ENCODE data around the gene PAX7. TPM values are rescaled to one million over a fixed set of nuclear protein-coding genes. Genes with fewer than 3 reads are reported as not detected.

PAX7 gene
- total RNA-seq, 1 donor from 2014 or later, result not detected

DNA sequence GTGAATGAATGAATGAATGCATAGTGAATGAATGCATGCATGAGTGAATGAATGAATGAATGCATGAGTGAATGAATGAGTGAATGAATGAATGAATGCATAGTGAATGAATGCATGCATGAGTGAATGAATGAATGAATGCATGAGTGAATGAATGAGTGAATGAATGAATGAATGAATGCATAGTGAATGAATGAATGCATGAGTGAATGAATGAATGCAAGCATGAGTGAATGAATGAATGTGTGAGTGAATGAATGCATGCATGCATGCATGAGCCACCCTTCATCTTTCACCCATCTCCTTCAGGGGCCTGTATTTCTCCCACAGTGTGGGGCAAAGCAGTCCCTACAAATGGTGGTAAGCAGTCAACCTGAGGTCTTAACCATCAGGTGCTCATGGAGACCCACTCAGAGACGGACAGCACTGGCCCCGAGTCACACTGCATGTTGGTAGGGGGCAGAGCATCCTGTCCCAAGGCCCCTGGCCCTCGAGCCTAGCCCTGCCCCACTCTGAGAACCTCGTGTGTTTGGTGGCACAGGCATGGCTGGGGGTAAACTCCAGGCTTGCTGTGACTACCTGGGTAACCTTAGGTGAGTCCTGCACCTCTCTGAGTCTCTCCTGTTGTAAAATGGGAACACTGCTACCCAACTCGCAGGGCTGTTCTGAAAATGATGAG lies 28.0 kb upstream of the PAX7 start:
- no peaks in the 10 kb centered on the region for H3K36me3 Mint-ChIP-seq (ENCODE audit: low read depth)
- no peak for ATAC-seq (ENCODE audit: low read depth)
- H3K27ac Mint-ChIP-seq, result no peak overlapping the region
- H3K4me1 Mint-ChIP-seq, result no peaks in the 10 kb centered on the region
- intact Hi-C loops (cut with micrococcal nuclease), result no loop called here
- DNase-seq, result no peak
- POLR2A ChIA-PET, result no interaction called here
- no peaks in the 10 kb centered on the region for H3K9me3 Mint-ChIP-seq
- CTCF ChIA-PET, result no interaction called here
- peaks cover 18% of the 10 kb centered on the region for H3K27me3 Mint-ChIP-seq
- TF ChIP-seq CTCF (IDR thresholded peaks at IDR 0.05), result no peak
- H3K4me3 Mint-ChIP-seq, result no peak overlapping the region

DNA sequence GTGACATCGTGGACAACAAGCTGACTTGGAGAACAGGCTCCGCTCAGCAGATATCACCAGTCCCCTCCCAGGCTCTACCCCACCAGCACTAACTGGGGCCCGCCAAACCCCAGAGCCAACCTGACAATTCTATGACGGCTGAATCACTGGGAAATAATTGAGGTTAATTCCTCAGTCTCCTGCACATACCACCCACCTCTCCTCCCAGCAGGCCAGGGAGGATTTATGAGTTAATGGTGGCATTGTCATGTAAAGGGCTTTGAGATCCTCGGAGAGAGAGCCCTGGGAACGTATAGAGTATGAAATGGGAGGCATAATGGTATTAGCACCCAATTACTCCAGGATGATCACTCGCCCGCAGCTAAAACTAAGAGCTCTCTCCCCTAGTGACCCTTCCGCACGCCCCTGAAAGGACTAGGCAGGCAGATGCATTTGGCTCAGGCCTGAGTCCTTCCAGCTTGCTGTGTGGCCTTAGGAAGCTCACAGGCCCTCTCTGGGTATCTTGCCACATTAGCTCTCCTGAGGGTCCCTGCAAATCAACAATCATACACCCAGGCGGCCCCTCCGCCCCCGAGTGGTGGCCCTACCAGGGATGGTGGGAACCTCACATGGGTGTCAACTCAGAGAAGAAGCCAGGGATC lies 27.3 kb upstream of the PAX7 start:
- Mint-ChIP-seq H3K27me3 (peaks cover 16% of the 10 kb centered on the region), H3K36me3 (ENCODE audit: low read depth) (no peaks in the 10 kb centered on the region), H3K4me3 (no peak overlapping the region), H3K27ac (no peak overlapping the region), H3K9me3 (no peaks in the 10 kb centered on the region), H3K4me1 (no peaks in the 10 kb centered on the region)
- intact Hi-C loops (cut with micrococcal nuclease), result no loop called here
- ATAC-seq (ENCODE audit: low read depth), result no peak
- TF ChIP-seq CTCF (IDR thresholded peaks at IDR 0.05), result no peak
- no peak for DNase-seq
- ChIA-PET POLR2A (no interaction called here), CTCF (no interaction called here)

DNA sequence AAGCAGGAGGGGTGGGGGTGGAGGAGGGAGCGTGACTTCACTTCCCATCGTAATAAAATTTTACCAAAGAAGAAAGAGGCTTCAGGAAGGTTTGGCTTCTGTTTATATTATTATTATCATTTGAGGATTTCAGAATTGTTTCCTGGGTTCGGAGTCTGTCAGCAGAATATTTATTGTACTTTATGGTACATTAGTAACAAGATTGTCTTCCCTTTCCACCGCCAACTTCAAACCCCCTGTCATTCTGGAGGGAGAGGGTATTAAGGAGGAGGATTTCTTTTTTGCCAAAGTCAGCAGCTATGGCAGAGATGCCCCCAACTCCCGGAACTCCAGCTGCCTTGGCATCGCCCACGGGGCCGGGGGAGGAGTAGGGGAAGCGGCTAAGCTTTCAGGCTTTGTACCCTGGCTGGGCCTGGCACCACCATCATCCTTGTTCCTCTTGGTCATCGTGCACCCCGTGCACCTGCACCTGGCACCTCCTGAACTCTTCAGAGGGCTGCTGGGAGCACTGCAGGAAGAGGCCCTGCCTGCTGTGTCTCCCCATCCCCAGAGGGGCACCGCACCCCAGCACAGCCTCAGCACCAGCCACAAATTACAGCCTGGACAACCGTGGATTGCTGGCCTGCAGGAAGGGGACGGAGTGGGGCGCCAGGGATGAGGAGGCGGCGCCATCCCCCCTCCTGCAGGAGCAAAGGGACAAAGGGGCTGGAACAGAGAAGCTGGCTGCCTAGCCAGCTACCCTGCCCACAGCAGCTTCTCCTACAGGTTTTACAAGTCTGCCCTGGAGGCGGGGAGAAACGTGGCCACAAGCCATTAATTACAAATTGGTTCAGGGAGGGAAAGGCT lies 24.0 kb upstream of the PAX7 start:
- TF ChIP-seq CTCF (IDR thresholded peaks at IDR 0.05), result no peak
- H3K9me3 Mint-ChIP-seq, result no peaks in the 10 kb centered on the region
- ATAC-seq (ENCODE audit: low read depth), result no peak
- POLR2A ChIA-PET, result no interaction called here
- H3K27me3 Mint-ChIP-seq, result peaks cover 5% of the 10 kb centered on the region
- no peak overlapping the region for H3K4me3 Mint-ChIP-seq
- no peak overlapping the region for H3K27ac Mint-ChIP-seq
- no peaks in the 10 kb centered on the region for H3K36me3 Mint-ChIP-seq (ENCODE audit: low read depth)
- intact Hi-C loops (cut with micrococcal nuclease), result no loop called here
- CTCF ChIA-PET, result no interaction called here
- H3K4me1 Mint-ChIP-seq, result no peaks in the 10 kb centered on the region
- DNase-seq, result no peak

GRCh38 chr1:18607289-18607760 lies 23.3 kb upstream of the PAX7 start:
- intact Hi-C loops (cut with micrococcal nuclease), result no loop called here
- ChIA-PET POLR2A (no interaction called here), CTCF (no interaction called here)
- Mint-ChIP-seq H3K36me3 (ENCODE audit: low read depth) (no peaks in the 10 kb centered on the region), H3K27me3 (peaks cover 6% of the 10 kb centered on the region), H3K27ac (no peak overlapping the region), H3K9me3 (no peaks in the 10 kb centered on the region), H3K4me3 (no peak overlapping the region), H3K4me1 (no peaks in the 10 kb centered on the region)
- ATAC-seq (ENCODE audit: low read depth) (no peak), DNase-seq (no peak)
- no peak for TF ChIP-seq CTCF (IDR thresholded peaks at IDR 0.05)

- no peak overlapping the region for H3K4me3 Mint-ChIP-seq
- intact Hi-C loops (cut with micrococcal nuclease), result no loop called here
- peaks cover 6% of the 10 kb centered on the region for H3K27me3 Mint-ChIP-seq
- no peak for DNase-seq
- no peaks in the 10 kb centered on the region for H3K36me3 Mint-ChIP-seq (ENCODE audit: low read depth)
- POLR2A ChIA-PET, result no interaction called here
- H3K9me3 Mint-ChIP-seq, result no peaks in the 10 kb centered on the region
- CTCF ChIA-PET, result no interaction called here
- TF ChIP-seq CTCF (IDR thresholded peaks at IDR 0.05), result no peak
- no peak for ATAC-seq (ENCODE audit: low read depth)
- H3K4me1 Mint-ChIP-seq, result no peaks in the 10 kb centered on the region
- no peak overlapping the region for H3K27ac Mint-ChIP-seq
Measured at GRCh38 chr1:18608534-18608933, 22.1 kb upstream of the PAX7 start.
